ENCODE data around the gene NEK9.
A peak's percentile ranks its signal among the peaks of the same experiment; 100 is the strongest.

NEK9 gene

GRCh38 chr14:75126679-75127473 is at the start of gene NEK9:
TSS of gene NEK9 (minus strand) at chr14:75127048. CDS start at chr14:75126921, 127 bp downstream.
- no peaks in the 10 kb centered on the region for H3K27me3 Mint-ChIP-seq
- H3K36me3 Mint-ChIP-seq (ENCODE audit: low read depth): peaks cover 19% of the 10 kb centered on the region
- H3K9me3 Mint-ChIP-seq: no peaks in the 10 kb centered on the region
- ATAC-seq (peak; percentile 95), DNase-seq (peak; percentile 90)
- peaks cover 46% of the 10 kb centered on the region for H3K4me1 Mint-ChIP-seq
- H3K4me3 Mint-ChIP-seq: peak within 1 kb of the TSS; percentile 93
- H3K27ac Mint-ChIP-seq: peak within 1 kb of the TSS; percentile 95

- H3K36me3 Mint-ChIP-seq (ENCODE audit: low read depth): peaks cover 2% of the 10 kb centered on the region
- peaks cover 46% of the 10 kb centered on the region for H3K4me1 Mint-ChIP-seq
- peak within 1 kb of the TSS; percentile 95 for H3K27ac Mint-ChIP-seq
- DNase-seq (peak; percentile 91), ATAC-seq (peak; percentile 84)
- no peaks in the 10 kb centered on the region for H3K9me3 Mint-ChIP-seq
- H3K27me3 Mint-ChIP-seq: no peaks in the 10 kb centered on the region
- peak within 1 kb of the TSS; percentile 94 for H3K4me3 Mint-ChIP-seq
Measured at GRCh38 chr14:75176142-75176820, 49.4 kb upstream of the NEK9 start, which contains the start of gene TMED10. TSS of gene TMED10 (minus strand) at chr14:75176612. CDS start at chr14:75176579, 33 bp downstream.

GRCh38 chr14:75175677-75176141 is 48.9 kb upstream of the NEK9 start:
- Mint-ChIP-seq H3K4me1 (peaks cover 51% of the 10 kb centered on the region), H3K27ac (peak overlapping the region; percentile 95), H3K4me3 (peak overlapping the region; percentile 94), H3K9me3 (no peaks in the 10 kb centered on the region), H3K27me3 (no peaks in the 10 kb centered on the region), H3K36me3 (ENCODE audit: low read depth) (peaks cover 4% of the 10 kb centered on the region)
- ATAC-seq: no peak
- DNase-seq: no peak

GRCh38 chr14:75174066-75174465 is 47.2 kb upstream of the NEK9 start:
- Mint-ChIP-seq H3K4me1 (peaks cover 66% of the 10 kb centered on the region), H3K4me3 (peak overlapping the region; percentile 94), H3K27me3 (no peaks in the 10 kb centered on the region), H3K36me3 (ENCODE audit: low read depth) (peaks cover 4% of the 10 kb centered on the region), H3K9me3 (no peaks in the 10 kb centered on the region), H3K27ac (peak overlapping the region; percentile 88)
- ATAC-seq (no peak), DNase-seq (no peak)

GRCh38 chr14:75170772-75171171 is 43.9 kb upstream of the NEK9 start:
- Mint-ChIP-seq H3K36me3 (ENCODE audit: low read depth) (peaks cover 4% of the 10 kb centered on the region), H3K27ac (no peak overlapping the region), H3K4me3 (no peak overlapping the region), H3K27me3 (no peaks in the 10 kb centered on the region), H3K9me3 (no peaks in the 10 kb centered on the region), H3K4me1 (peaks cover 82% of the 10 kb centered on the region)
- no peak for DNase-seq
- no peak for ATAC-seq

- Mint-ChIP-seq H3K27ac (no peak overlapping the region), H3K9me3 (no peaks in the 10 kb centered on the region), H3K4me3 (no peak overlapping the region), H3K4me1 (peaks cover 71% of the 10 kb centered on the region), H3K27me3 (no peaks in the 10 kb centered on the region), H3K36me3 (ENCODE audit: low read depth) (peaks cover 4% of the 10 kb centered on the region)
- ATAC-seq (no peak), DNase-seq (no peak)
Measured at GRCh38 chr14:75168586-75169335, 41.9 kb upstream of the NEK9 start.

GRCh38 chr14:75167325-75167724 is 40.5 kb upstream of the NEK9 start:
- no peak for DNase-seq
- Mint-ChIP-seq H3K4me1 (peaks cover 65% of the 10 kb centered on the region), H3K9me3 (no peaks in the 10 kb centered on the region), H3K27ac (no peak overlapping the region), H3K36me3 (ENCODE audit: low read depth) (peaks cover 2% of the 10 kb centered on the region), H3K4me3 (no peak overlapping the region), H3K27me3 (no peaks in the 10 kb centered on the region)
- no peak for ATAC-seq

GRCh38 chr14:75165586-75166391 is 38.9 kb upstream of the NEK9 start:
- Mint-ChIP-seq H3K4me1 (peaks cover 66% of the 10 kb centered on the region), H3K9me3 (no peaks in the 10 kb centered on the region), H3K4me3 (no peak overlapping the region), H3K27me3 (no peaks in the 10 kb centered on the region), H3K27ac (no peak overlapping the region), H3K36me3 (ENCODE audit: low read depth) (peaks cover 5% of the 10 kb centered on the region)
- DNase-seq (no peak), ATAC-seq (no peak)

GRCh38 chr14:75164809-75165208 is 38.0 kb upstream of the NEK9 start:
- ATAC-seq (no peak), DNase-seq (no peak)
- peak overlapping the region; percentile 59 for H3K27ac Mint-ChIP-seq
- no peaks in the 10 kb centered on the region for H3K9me3 Mint-ChIP-seq
- H3K36me3 Mint-ChIP-seq (ENCODE audit: low read depth): peaks cover 9% of the 10 kb centered on the region
- peaks cover 65% of the 10 kb centered on the region for H3K4me1 Mint-ChIP-seq
- H3K4me3 Mint-ChIP-seq: no peak overlapping the region
- H3K27me3 Mint-ChIP-seq: no peaks in the 10 kb centered on the region

- peaks cover 66% of the 10 kb centered on the region for H3K4me1 Mint-ChIP-seq
- DNase-seq: no peak
- H3K27ac Mint-ChIP-seq: no peak overlapping the region
- no peak for ATAC-seq
- no peak overlapping the region for H3K4me3 Mint-ChIP-seq
- H3K27me3 Mint-ChIP-seq: no peaks in the 10 kb centered on the region
- H3K36me3 Mint-ChIP-seq (ENCODE audit: low read depth): peaks cover 9% of the 10 kb centered on the region
- H3K9me3 Mint-ChIP-seq: no peaks in the 10 kb centered on the region
Measured at GRCh38 chr14:75163677-75164076, 36.8 kb upstream of the NEK9 start.

- peak overlapping the region; percentile 41 for H3K27ac Mint-ChIP-seq
- no peak for DNase-seq
- peaks cover 64% of the 10 kb centered on the region for H3K4me1 Mint-ChIP-seq
- no peaks in the 10 kb centered on the region for H3K27me3 Mint-ChIP-seq
- H3K9me3 Mint-ChIP-seq: no peaks in the 10 kb centered on the region
- ATAC-seq: peak; percentile 58
- H3K36me3 Mint-ChIP-seq (ENCODE audit: low read depth): peaks cover 9% of the 10 kb centered on the region
- no peak overlapping the region for H3K4me3 Mint-ChIP-seq
Measured at GRCh38 chr14:75162631-75163030, 35.8 kb upstream of the NEK9 start.

GRCh38 chr14:75158843-75159614 is 32.2 kb upstream of the NEK9 start:
- H3K27me3 Mint-ChIP-seq: no peaks in the 10 kb centered on the region
- H3K4me1 Mint-ChIP-seq: peaks cover 68% of the 10 kb centered on the region
- no peaks in the 10 kb centered on the region for H3K9me3 Mint-ChIP-seq
- peak overlapping the region; percentile 62 for H3K27ac Mint-ChIP-seq
- peaks cover 10% of the 10 kb centered on the region for H3K36me3 Mint-ChIP-seq (ENCODE audit: low read depth)
- DNase-seq: no peak
- no peak overlapping the region for H3K4me3 Mint-ChIP-seq
- peak; percentile 68 for ATAC-seq

GRCh38 chr14:75156901-75157300 is 30.1 kb upstream of the NEK9 start:
- Mint-ChIP-seq H3K4me1 (peaks cover 64% of the 10 kb centered on the region), H3K36me3 (ENCODE audit: low read depth) (peaks cover 10% of the 10 kb centered on the region), H3K4me3 (no peak overlapping the region), H3K9me3 (no peaks in the 10 kb centered on the region), H3K27ac (peak overlapping the region; percentile 12), H3K27me3 (no peaks in the 10 kb centered on the region)
- ATAC-seq (peak; percentile 76), DNase-seq (no peak)
